HG03025 (cell line): ENCODE results near the gene CNNM2.
"Not testable (repeated sequence)": the region's sequence is repeated elsewhere in the genome, so short reads cannot be mapped to it uniquely, and the experiment has no call there.

Experiments used
- ATAC-seq: cut with Tn5 transposase; IDR thresholded peaks from one replicate; pipeline ENCODE4 v1.9.1; 2021; ENCODE audit warnings: mild to moderate bottlenecking, moderate library complexity; ENCODE audit not compliant: unreplicated experiment, low FRiP score

CNNM2 gene

DNA sequence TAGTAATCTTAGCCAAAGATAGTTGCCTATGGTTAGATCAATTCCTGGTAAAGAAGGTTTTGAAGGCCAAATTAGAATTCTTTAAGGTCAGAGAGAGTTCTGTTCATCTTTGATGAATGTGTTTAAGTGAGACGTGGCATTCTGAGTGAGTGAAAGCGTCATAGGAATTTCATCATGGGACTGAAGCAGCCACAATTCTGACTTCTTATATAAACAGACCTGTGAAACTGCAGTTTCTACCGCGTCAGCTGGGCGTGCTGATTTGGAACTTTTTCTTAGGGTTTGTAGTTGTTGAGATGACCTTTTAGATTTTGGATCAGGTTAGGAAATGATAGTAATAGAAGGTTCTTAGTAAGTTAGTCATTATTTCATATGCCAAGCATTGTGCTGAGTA lies 103.8 kb downstream of the CNNM2 start:
- no peak for ATAC-seq

DNA sequence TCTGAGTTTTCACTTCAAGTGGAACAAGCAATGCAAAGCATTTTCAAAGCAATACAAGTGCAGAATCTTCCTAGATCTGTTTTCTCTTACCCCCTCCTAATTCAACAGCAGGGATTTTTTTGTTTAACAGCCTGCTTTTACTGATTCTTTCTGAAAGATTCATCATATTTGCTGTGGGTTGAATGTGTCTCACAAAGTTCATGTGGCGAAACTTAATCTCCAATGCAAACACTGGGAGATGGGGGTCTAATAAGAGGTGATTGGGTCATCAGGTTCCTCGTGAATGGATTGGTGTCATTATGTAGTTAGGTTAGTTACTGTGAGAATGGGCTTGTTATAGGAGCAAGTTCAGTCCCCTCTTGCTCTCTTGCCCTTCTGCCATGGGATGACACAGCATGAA lies 107.6 kb downstream of the CNNM2 start:
- ATAC-seq = no peak

DNA sequence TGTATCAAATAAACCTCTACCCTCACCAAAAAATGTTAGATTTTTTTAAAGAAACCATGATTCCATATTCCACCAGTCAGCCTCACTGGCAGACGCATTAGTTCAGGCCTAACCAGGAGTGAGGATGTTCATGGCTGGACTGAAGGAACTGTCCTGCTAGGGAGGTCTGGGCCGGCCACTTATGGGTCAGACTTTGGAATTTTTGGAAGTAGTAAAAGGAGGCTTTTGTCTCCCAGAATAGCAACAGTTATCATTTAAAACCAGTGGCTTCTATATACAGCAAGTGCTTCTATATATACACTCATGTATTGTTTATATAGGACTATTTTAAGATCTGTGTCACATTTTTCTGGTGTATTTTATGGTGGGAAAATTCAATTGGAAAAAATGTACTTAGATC lies 120.5 kb downstream of the CNNM2 start:
- no peak for ATAC-seq

DNA sequence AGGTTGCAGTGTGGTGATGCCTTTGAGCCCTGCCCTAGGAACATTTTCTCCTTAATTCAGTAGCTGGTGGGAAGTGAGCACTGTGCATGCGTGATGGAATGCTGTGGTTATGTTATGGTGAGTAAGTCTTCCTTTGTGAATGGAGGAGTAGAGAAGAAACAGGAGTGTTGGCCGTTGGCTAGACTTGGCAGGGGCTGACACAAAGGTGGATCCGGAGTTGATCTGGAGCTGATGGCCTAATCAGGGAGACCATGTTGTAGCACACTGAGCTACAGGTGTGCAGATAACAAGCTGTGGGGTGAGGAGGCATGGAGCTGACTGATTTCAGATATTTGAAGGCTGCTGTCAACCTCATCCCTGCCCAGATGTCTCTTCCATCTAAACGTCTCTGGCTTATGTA lies 122.3 kb downstream of the CNNM2 start:
- ATAC-seq = no peak

DNA sequence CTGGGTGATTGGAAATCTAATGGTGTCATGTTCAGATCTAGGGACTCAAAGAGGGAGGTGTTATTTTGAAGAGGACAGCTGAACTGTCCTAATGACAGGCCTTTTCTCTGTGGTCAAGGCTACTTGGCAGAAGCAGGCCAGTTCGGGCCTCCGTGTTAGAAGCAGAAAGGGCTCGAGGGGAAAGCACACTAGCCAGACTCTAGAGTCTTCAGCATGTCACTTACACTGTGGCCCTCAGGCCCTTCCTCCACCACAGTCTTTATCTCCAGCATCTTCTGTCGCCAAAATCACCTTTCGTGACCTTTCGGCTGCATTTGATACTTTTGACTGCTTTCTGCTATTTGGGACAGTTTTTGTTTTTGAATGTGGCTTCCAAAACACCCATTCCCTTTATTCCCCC lies 123.3 kb downstream of the CNNM2 start:
- ATAC-seq = no peak

DNA sequence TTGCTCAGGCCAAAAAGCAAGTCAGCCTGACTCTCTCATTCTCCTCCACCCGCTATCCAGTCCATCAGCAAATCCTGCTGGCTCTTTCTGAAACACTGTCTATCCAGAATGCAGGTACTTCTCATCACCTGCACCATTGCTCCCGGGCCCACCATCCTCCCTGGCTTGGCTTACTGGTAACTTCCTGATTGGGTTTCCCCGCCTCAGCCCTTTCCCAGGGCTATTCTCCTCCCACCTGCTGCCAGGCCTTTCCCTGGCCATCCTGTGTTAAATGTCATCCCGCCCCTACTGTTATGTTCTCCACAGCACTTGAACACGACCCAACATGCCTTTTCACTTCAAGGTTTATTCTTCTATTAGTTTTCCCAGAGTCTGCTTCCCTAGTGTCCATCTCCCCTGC lies 124.0 kb downstream of the CNNM2 start:
- ATAC-seq = no peak

DNA sequence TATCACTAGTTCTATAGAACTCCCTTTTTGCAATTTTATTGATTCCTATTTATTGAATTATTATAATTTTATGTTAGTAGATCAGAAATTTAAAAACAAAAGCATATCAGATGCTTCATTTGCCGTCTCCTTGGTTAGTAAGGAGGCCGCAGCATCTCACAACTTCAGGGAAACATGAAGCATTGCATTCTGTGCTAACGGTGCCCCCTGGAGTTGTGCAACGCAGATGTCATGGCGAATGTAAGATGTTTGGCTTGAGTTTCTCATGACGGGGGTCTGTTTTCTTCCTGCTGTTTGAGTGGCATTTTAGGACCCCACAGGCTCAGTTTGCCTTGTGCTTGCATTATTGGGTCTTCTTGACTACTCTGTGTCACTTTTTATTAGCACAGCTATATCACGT lies 124.8 kb downstream of the CNNM2 start:
- no peak for ATAC-seq

DNA sequence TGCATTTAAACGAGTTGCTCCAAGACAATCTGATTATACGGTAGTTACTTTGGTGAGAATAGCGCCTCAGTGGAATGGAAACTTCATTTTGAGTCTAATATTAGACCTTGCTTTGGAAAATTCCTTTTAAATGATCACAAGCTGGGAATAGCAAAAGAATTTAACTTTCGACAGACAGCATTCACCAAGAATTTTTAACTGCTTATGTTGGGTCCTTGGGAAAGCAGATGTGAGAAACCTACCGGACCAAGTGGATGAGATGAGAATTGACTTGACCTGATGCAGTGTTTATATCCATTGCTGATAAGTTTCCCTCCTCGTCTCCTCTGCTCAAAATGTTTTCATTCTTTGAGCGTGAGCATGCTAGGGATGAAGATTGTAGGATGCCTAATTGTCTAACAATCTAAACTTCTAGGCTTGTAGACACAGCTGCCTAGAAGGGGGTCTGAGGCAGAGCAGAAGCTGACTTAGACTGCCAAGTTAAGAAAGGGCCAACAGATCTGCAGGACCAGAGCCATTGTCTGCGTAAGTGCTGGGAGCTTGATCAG lies 126.9 kb downstream of the CNNM2 start:
- ATAC-seq = no peak

DNA sequence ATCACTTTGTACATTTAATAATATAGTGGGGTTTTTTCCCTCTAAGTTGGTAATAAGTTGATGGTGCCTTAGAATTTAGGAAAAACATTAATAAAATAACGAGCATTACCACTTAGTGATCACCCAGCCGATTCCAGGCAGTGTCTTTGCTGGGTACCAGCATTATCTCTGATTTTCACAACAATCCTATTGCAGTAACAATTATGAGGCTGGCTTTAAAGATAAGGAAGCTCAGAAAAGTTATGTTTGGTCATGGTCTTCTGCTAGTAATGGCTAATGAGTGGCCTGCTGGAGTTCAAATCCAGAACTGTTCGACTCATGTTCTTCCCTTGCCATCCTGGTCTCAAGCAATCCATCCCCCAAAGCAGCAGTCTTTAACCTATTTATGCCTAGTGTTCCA lies 127.9 kb downstream of the CNNM2 start:
- ATAC-seq = no peak

DNA sequence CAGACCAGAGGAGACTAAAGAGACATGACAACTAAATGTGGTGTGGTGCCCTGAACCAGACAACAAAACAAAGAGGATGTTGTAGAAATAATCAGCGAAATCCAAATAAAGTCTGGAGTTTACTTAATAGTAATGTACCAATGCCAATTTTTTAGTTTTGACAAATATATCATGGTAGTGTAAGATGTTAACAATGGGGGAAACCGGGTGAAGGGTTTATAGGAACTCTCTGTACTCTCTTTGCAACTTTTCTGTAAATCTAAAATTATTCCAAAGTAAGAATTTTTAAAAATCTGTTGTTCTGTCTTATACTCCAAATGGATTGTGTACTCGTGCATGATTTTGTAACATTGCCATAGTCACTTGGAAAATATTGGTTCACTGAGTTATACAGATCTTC lies 129.3 kb downstream of the CNNM2 start:
- no peak for ATAC-seq

DNA sequence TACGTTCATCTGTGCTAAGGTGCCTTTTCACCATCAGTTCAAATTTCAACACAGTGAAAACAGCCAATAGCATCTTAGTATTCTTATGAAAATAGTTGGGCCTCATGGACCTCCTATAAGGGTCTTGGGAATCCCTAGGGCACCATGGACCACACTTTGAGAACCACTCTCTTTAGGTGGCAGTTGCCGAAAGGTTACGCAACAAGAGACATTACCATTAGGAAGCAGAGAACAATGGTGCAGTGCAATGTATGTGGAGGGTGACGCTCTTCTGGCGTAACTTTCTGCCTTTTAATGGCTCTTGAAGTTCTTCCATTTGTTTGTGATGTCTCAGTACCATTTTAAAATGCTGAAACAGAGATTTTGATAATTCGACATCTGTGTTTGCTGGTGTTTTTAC lies 131.1 kb downstream of the CNNM2 start:
- ATAC-seq = no peak

DNA sequence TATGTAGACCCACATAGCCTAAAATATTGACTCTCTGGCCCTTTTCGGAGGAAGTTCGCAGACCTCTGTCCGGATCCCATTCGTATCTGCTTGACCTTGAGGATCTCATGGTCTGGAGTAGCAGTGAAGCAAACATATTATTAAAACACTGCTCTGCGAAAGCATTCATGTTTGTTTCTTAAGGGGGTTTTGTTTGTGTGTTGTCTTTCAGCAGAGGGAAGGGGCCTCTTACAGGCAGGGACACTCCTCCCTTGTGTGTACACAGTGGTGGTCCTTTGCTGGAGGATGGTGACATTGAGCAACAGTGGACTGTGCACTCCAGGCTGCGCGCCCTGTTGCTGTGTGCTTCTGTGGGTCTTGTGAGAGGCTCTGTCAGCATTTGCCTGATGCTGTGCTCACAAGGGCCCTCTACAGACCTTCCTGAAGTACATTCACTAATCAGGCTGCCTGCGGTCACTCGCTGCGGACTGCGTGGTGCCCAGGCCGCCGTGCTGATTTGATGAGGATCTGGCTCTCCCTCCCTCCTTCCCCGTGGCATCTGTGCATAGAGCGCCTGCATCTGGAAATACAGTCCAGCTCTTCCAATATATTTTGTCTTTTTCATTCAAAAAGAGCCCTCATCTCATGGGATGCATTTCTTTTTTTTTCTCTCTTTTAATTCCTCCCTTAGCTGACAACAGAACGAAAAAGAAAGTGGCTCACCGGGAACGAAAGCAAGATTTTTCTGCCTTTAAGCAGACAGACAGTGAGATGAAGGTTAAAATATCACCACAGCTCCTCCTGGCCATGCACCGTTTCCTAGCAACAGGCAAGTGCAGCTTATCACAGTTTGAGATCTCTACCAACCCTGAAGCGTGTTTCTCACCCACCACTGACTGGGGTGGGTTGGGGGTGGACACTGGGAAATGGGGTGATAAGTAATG lies 135.8 kb downstream of the CNNM2 start:
- no peak for ATAC-seq

DNA sequence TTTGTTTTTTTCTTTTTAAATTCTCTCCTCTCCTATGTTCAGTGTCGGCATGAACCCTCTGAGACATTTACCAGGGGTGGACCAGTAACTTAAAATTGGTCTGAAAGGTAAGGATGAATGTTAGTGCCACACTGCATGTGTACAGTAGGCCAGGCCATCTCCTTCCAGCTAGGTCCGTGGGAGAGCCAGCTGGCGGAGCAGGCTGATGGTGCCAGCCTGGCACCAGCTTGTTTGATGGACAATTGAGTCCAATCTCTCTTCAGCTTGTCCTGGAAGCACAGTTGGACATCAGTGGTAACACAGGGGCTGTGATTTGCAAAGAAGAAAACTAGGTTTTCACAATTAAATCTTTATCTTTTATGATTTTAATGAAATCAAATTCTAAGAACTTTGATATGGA lies 136.5 kb downstream of the CNNM2 start:
- no peak for ATAC-seq

DNA sequence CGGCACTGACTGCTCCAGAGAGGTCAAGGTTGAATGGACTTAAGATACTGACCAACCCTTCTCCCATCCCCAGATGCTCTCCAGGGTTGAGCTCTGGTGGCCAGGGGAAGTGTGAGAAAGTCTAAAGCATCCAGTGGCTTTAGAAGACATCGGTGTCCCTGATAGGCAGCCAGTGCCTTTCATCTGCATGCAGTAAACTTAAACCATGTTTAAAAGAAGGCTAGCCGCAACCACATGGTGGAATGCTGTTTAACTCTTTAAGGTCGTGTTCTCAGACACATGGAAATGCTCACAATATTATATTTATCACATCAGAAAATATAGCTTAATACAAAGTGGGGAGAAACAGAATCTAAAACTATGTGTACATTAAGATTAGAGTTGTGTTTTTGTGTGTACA lies 137.0 kb downstream of the CNNM2 start:
- ATAC-seq = no peak

DNA sequence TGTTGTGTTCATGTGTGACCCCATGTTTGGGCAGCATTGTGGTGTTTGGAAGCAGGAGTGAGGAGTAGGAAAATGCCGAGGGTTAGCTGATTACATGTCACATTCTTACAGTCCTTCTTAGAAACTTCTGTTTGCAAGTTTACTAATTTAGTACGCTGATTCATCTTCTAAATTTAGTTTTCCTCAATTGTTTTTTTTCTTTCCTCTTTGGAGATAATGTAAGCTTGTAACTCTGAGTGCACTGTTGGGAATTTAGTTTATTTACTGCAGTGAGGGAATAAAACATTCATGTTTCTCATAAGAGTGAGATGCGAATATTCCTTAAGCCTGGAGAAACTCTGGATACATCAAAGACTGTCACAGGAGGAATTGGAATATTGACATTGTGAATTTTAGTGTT lies 139.9 kb downstream of the CNNM2 start:
- no peak for ATAC-seq

DNA sequence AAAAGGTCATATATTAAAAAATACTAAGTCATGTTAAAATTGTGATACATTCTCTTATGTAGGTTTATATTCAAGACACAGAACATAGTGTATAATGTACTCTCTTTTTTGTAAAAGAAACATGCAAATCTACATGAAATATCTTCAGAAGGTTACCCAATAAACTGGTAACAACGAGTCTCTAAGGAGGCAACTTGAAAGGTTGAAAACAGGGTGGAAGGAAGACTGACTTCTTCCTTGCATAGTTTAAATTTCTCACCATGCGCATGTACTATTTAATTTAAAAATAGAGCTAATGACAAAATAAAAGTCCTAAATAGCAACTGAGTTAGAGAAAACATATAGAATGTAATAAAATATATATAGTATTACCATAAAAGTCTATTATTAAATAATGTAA lies 142.5 kb downstream of the CNNM2 start:
- ATAC-seq = no peak

DNA sequence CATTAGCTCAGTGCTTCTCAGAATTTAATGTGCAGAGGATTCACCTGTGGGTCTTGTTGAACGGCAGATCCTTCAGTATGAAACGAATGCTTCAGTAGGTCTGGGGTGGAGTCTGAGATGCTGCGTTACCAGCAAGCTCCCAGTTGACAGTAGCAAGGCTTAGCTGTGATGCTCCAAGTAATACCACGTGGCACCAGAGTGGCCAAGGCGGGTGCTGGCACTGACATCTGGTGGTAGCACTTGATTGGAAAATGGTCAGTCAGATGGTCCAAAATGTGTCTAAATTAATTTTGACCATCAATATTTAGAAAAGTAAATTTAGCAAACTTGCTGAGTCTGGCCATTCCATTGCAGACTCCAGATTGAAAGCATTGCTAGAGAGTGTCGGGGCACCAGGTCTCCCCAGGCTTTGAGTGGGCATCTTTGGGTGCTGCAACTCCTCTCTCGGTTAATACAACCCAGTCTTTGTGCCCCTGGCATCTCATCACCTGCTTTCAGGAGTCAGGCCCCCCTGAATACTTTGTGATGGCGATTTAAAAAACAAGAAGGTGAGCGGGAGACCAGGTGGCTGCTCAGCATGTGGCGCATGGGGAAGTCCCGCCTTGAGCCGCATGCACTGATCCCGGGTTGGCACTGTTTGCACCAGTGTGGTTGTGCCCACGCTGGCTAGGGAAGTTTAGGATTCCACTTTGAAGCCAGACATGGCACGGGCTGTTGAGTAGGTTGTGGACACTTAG lies 144.9 kb downstream of the CNNM2 start:
- no peak for ATAC-seq

DNA sequence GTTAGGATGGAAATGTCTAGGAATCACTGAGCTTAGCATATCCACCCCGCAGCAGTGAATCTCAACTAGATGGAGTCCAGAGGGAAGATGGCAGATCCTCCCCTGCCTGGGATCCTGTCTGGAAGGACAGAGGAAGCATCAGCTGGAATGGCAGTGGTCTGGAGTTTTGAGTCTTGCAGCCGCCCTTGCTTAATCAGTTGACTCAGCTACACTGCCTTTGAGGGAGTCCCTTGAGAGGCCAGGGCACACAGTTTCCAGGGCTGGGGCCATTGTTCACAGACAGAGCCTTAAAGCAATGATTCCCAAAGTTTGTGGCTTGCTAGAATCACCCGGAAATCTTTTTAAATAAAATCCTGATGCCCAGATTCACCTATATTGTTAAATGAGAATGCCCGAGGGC lies 146.9 kb downstream of the CNNM2 start:
- ATAC-seq = no peak

DNA sequence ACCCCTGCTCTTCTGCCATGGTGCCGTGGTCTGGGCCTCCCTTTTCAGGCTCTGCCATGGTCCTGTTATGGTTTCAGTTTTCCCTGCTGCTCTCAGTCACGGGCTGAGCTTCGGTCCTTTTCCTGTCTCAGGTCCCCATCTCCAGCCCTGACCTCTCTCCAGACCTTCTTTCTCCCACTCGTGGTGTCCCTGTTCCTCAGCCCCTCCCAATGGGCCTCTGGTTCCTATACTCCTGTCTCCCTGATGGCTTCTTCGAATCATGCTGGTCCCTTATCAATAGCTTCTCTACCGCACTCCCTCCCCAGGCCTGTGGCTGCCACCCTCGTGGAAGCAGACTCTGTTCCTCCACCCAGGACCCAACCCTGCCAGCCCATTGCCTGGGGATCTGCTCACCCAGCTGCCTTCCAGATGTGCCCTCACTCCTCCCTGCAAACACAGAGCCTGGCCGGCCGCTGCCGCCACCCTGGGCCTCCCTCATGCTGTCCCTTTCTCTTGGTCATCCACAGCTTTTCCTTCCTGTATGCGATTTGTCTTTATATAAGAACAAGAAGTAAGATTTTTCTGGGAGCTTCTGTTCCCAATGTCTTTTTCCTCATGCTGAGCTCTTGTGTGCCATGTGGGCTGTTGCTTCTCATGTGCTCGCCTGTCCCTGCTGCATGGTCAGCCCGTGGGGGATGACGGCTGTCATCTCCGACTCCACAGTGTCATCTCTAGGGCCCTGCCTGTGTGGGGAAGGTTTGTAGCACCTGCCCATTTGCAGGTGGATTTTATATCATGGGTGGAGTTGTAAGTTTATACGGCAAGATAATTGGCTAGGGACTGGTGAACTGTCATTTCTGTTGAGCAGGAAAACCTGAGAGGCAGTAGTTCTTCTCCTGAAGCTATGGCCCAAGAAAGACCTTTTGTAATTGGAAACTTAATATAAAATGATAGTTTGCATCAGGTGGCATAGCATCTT lies 148.3 kb downstream of the CNNM2 start:
- no peak for ATAC-seq

DNA sequence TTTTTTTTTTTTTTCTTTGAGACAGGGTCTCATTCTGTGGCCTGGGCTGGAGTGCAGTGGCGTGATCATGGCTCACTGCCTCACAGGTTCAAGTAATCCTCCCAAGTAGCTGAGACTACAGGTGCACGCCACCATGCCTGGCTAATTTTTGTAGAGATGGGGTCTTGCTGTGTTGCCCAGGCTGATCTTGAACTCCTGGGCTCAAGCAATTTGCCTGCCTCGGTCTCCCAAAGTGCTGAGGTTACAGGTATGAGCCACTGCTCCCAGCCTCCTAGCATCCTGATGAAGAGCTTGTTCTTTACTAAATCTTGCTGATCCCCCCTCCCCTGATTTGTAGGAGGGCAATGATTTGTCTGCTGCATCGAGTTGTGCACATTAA lies 149.0 kb downstream of the CNNM2 start:
- not testable (repeated sequence) for ATAC-seq

DNA sequence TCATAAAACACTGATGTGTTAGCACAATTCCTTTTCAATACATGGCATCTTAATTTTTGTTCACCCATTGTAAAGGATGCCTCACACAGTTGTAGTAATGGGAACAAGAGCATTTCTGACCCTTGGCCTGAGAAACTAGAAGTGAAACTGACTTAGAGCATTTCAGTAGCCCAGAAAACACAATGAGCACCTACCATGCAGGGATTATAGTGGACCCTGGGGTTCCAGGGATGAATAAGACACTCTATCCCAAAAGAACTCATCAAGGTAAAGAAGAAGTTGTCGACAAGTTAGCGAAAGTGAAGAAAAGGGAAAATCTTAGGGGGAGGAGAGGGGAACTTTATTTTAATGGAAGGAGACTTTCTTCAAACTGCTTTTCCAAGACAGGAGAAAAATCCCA lies 149.4 kb downstream of the CNNM2 start:
- ATAC-seq = no peak
